DND-41 (cell line): ENCODE results near the gene CACNA1D.

ENCODE experiments used
- ATAC-seq: fragments of 200-7000 bp; cut with Tn5 transposase; 3 replicates; pipeline ENCODE4 v1.9.1; 2021; ENCODE audit warnings: low read depth; ENCODE audit not compliant: insufficient read depth
- DNase-seq: peaks from one replicate; pipeline ENCODE4 v3.0.0-alpha.2; 2020
- H2AFZ ChIP-seq: 2 replicates; pipeline ENCODE4 v1.6.0; 2012; ENCODE audit warnings: low read depth, low read length
- H3K27ac ChIP-seq: 2 replicates; pipeline ENCODE4 v1.5.1; 2012; ENCODE audit warnings: low read length, inconsistent platforms
- H3K27me3 ChIP-seq: fragments of 200-600 bp; sonication (generic); 2 replicates; pipeline ENCODE4 v1.6.0; 2012; ENCODE audit warnings: low read length, mild to moderate bottlenecking, inconsistent platforms; ENCODE audit not compliant: insufficient read depth, poor library complexity
- H3K36me3 ChIP-seq: 2 replicates; pipeline ENCODE4 v1.5.1; 2012; ENCODE audit warnings: low read length, inconsistent platforms; ENCODE audit not compliant: insufficient read depth
- H3K4me1 ChIP-seq: 2 replicates; pipeline ENCODE4 v1.5.1; 2012; ENCODE audit warnings: mild to moderate bottlenecking, low read length; ENCODE audit not compliant: insufficient read depth
- H3K4me2 ChIP-seq: 2 replicates; pipeline ENCODE4 v1.6.0; 2012; ENCODE audit warnings: mild to moderate bottlenecking, moderate library complexity, low read length, inconsistent platforms; ENCODE audit not compliant: insufficient read depth
- H3K4me3 ChIP-seq, 2 experiments: fragments of 200-600 bp in 1 of 2; shearing (Covaris generic) in 1 of 2; 2 replicates each; pipeline ENCODE4 v1.5.1; 2012 to 2016; ENCODE audit warnings: inconsistent platforms in 2 of 2, low read length in 2 of 2, mild to moderate bottlenecking in 2 of 2, low read depth in 1 of 2, moderate library complexity in 1 of 2
- H3K79me2 ChIP-seq: 2 replicates; pipeline ENCODE4 v1.6.0; 2012; ENCODE audit warnings: low read length, inconsistent platforms; ENCODE audit not compliant: insufficient read depth
- H3K9ac ChIP-seq: 2 replicates; pipeline ENCODE4 v1.6.0; 2012; ENCODE audit warnings: low read depth, mild to moderate bottlenecking, inconsistent platforms, low read length, moderate library complexity
- H3K9me3 ChIP-seq: 2 replicates; pipeline ENCODE4 v1.5.1; 2012; ENCODE audit warnings: low read length, moderate library complexity, mild to moderate bottlenecking, inconsistent platforms; ENCODE audit not compliant: insufficient read depth, severe bottlenecking
- H4K20me1 ChIP-seq: 2 replicates; pipeline ENCODE4 v1.6.0; 2012; ENCODE audit warnings: low read length; ENCODE audit not compliant: insufficient read depth
- CTCF ChIP-seq: IDR thresholded peaks from 2 replicates; pipeline ENCODE4 v1.5.1; 2012; ENCODE audit warnings: borderline replicate concordance, low read length, moderate library complexity, mild to moderate bottlenecking; ENCODE audit not compliant: poor library complexity, severe bottlenecking; ENCODE audit errors: extremely low read depth
- EZH2 ChIP-seq: IDR thresholded peaks from 3 replicates; pipeline ENCODE4 v1.6.1; 2012; ENCODE audit warnings: borderline replicate concordance, low read depth, mild to moderate bottlenecking, moderate library complexity, low read length, inconsistent platforms; ENCODE audit not compliant: severe bottlenecking

CACNA1D gene

GRCh38 chr3:53778153-53778552 is 283.7 kb downstream of the CACNA1D start:
- no peak overlapping the region for H3K9ac ChIP-seq
- DNase-seq (no peak), ATAC-seq (no peak)
- TF ChIP-seq EZH2: no peak
- TF ChIP-seq CTCF: no peak
- no peaks in the 10 kb centered on the region for H3K36me3 ChIP-seq
- H3K4me2 ChIP-seq: no peak overlapping the region
- no peaks in the 10 kb centered on the region for H3K9me3 ChIP-seq
- no peak overlapping the region for H3K4me3 ChIP-seq
- no peak overlapping the region for H2AFZ ChIP-seq
- H3K4me1 ChIP-seq: no peaks in the 10 kb centered on the region
- peaks cover 3% of the 10 kb centered on the region for H3K27me3 ChIP-seq
- H4K20me1 ChIP-seq: no peaks in the 10 kb centered on the region
- no peak overlapping the region for H3K27ac ChIP-seq
- no peaks in the 10 kb centered on the region for H3K79me2 ChIP-seq

- H3K27ac ChIP-seq: no peak overlapping the region
- no peak overlapping the region for H3K4me2 ChIP-seq
- H3K36me3 ChIP-seq: no peaks in the 10 kb centered on the region
- no peaks in the 10 kb centered on the region for H4K20me1 ChIP-seq
- TF ChIP-seq EZH2 (no peak), CTCF (no peak)
- H3K27me3 ChIP-seq: peaks cover 3% of the 10 kb centered on the region
- DNase-seq (no peak), ATAC-seq (no peak)
- H3K9ac ChIP-seq: no peak overlapping the region
- H3K79me2 ChIP-seq: no peaks in the 10 kb centered on the region
- no peak overlapping the region for H3K4me3 ChIP-seq
- H3K9me3 ChIP-seq: no peaks in the 10 kb centered on the region
- H2AFZ ChIP-seq: no peak overlapping the region
- H3K4me1 ChIP-seq: no peaks in the 10 kb centered on the region
These were observed 285.8 kb downstream of the CACNA1D start for GRCh38 chr3:53780171-53780570.

- Histone ChIP-seq H3K27me3 (peaks cover 3% of the 10 kb centered on the region), H3K36me3 (no peaks in the 10 kb centered on the region), H3K4me1 (no peaks in the 10 kb centered on the region), H2AFZ (no peak overlapping the region), H3K27ac (no peak overlapping the region), H4K20me1 (no peaks in the 10 kb centered on the region), H3K4me2 (no peak overlapping the region), H3K9me3 (no peaks in the 10 kb centered on the region), H3K4me3 (no peak overlapping the region), H3K79me2 (no peaks in the 10 kb centered on the region), H3K9ac (no peak overlapping the region)
- DNase-seq (no peak), ATAC-seq (no peak)
- TF ChIP-seq CTCF (no peak), EZH2 (no peak)
These were observed 286.4 kb downstream of the CACNA1D start for GRCh38 chr3:53780806-53781205.

- TF ChIP-seq CTCF (no peak), EZH2 (no peak)
- DNase-seq (no peak), ATAC-seq (no peak)
- Histone ChIP-seq H3K36me3 (no peaks in the 10 kb centered on the region), H3K4me2 (no peak overlapping the region), H3K27me3 (peaks cover 3% of the 10 kb centered on the region), H3K79me2 (no peaks in the 10 kb centered on the region), H3K4me1 (no peaks in the 10 kb centered on the region), H3K9me3 (no peaks in the 10 kb centered on the region), H4K20me1 (no peaks in the 10 kb centered on the region), H3K9ac (no peak overlapping the region), H3K4me3 (no peak overlapping the region), H2AFZ (no peak overlapping the region), H3K27ac (no peak overlapping the region)
These were observed 292.6 kb downstream of the CACNA1D start for GRCh38 chr3:53787016-53787415.
